WTC11 (cell line): ENCODE measurements around the gene ATP2A3. TPM values are rescaled to one million over a fixed set of nuclear protein-coding genes. Genes with fewer than 3 reads are reported as not detected.

Experiments
- ATAC-seq: fragments of 200-7000 bp; cut with Tn5 transposase; 2 replicates; pipeline ENCODE4 v1.10.0; 2021; ENCODE audit warnings: mild to moderate bottlenecking, moderate library complexity
- CTCF ChIA-PET: fragments of 300-600 bp; sonication (Branson Sonifier 250); formaldehyde crosslinking; loops from one replicate; lab custom pipeline; 2021; ENCODE audit warnings: antibody characterized with exemption; lab: Charles Lee
- POLR2A ChIA-PET: fragments of 350-600 bp; sonication (Branson Sonifier 250); formaldehyde crosslinking; loops from one replicate; lab custom pipeline; 2021; ENCODE audit warnings: antibody characterized with exemption; lab: Charles Lee
- DNase-seq: peaks from one replicate; pipeline ENCODE4 v3.0.0; 2021; ENCODE audit warnings: low spot score
- H3K27ac Mint-ChIP-seq: 2 replicates; pipeline ENCODE4 v1.8.0; 2021; ENCODE audit warnings: mixed read lengths
- H3K27me3 Mint-ChIP-seq: 2 replicates; pipeline ENCODE4 v1.8.0; 2021; ENCODE audit warnings: low read depth, mild to moderate bottlenecking, moderate library complexity, mixed read lengths
- H3K36me3 Mint-ChIP-seq: 2 replicates; pipeline ENCODE4 v1.8.0; 2021; ENCODE audit warnings: mixed read lengths
- H3K4me1 Mint-ChIP-seq: 2 replicates; pipeline ENCODE4 v1.8.0; 2022; ENCODE audit warnings: mixed read lengths
- H3K4me3 Mint-ChIP-seq: 2 replicates; pipeline ENCODE4 v1.8.0; 2021; ENCODE audit warnings: mild to moderate bottlenecking, moderate library complexity, mixed read lengths
- H3K9me3 Mint-ChIP-seq: 2 replicates; pipeline ENCODE4 v1.8.0; 2021; ENCODE audit warnings: mixed read lengths
- FOXJ3 ChIP-seq: sonication (generic); formaldehyde crosslinking; IDR thresholded peaks from 2 replicates; pipeline ENCODE4 v1.9.0; 2021; ENCODE audit warnings: missing genetic modification reagents, mild to moderate bottlenecking, borderline replicate concordance
- FOXP1 ChIP-seq: sonication (generic); formaldehyde crosslinking; IDR thresholded peaks from 2 replicates; pipeline ENCODE4 v1.8.0; 2022; ENCODE audit warnings: missing genetic modification reagents, mild to moderate bottlenecking, moderate library complexity, borderline replicate concordance
- HMGA2 ChIP-seq: fragments of 250-450 bp; sonication (Bioruptor Pico); IDR thresholded peaks from 2 replicates; pipeline ENCODE4 v1.4.0; 2021; ENCODE audit warnings: mild to moderate bottlenecking, moderate library complexity
- IRF2 ChIP-seq: sonication (generic); formaldehyde crosslinking; IDR thresholded peaks from 2 replicates; pipeline ENCODE4 v1.8.0; 2022; ENCODE audit warnings: low read depth, missing genetic modification reagents, borderline replicate concordance
- JAZF1 ChIP-seq: fragments of 250-450 bp; sonication (Bioruptor Pico); IDR thresholded peaks from 2 replicates; pipeline ENCODE4 v1.9.0; 2021; ENCODE audit warnings: moderate library complexity, mild to moderate bottlenecking, inconsistent platforms
- JUN ChIP-seq: sonication (generic); formaldehyde crosslinking; IDR thresholded peaks from 2 replicates; pipeline ENCODE4 v1.8.0; 2023; ENCODE audit warnings: mild to moderate bottlenecking, missing genetic modification reagents
- MXD4 ChIP-seq: fragments of 250-450 bp; sonication (Bioruptor Pico); IDR thresholded peaks from 2 replicates; pipeline ENCODE4 v1.8.0; 2021; ENCODE audit warnings: mild to moderate bottlenecking, moderate library complexity, borderline replicate concordance
- MYBL2 ChIP-seq: sonication (generic); formaldehyde crosslinking; IDR thresholded peaks from 2 replicates; pipeline ENCODE4 v1.8.1; 2023; ENCODE audit warnings: mild to moderate bottlenecking, moderate library complexity, missing genetic modification reagents
- NFATC4 ChIP-seq: fragments of 250-450 bp; sonication (Bioruptor Pico); IDR thresholded peaks from 2 replicates; pipeline ENCODE4 v1.9.0; 2021; ENCODE audit warnings: mild to moderate bottlenecking
- NFYB ChIP-seq: sonication (generic); formaldehyde crosslinking; conservative IDR thresholded peaks from 2 replicates; pipeline ENCODE4 v1.8.0; 2022; ENCODE audit warnings: low read depth, missing genetic modification reagents
- NR2C2 ChIP-seq: sonication (generic); formaldehyde crosslinking; IDR thresholded peaks from 2 replicates; pipeline ENCODE4 v1.8.0; 2022; ENCODE audit warnings: mild to moderate bottlenecking, missing genetic modification reagents
- OVOL2 ChIP-seq: fragments of 250-450 bp; sonication (Bioruptor Pico); IDR thresholded peaks from 2 replicates; pipeline ENCODE4 v1.9.0; 2021; ENCODE audit warnings: mild to moderate bottlenecking, borderline replicate concordance
- SP1 ChIP-seq: sonication (generic); formaldehyde crosslinking; conservative IDR thresholded peaks from 2 replicates; pipeline ENCODE4 v1.8.1; 2022; ENCODE audit warnings: missing genetic modification reagents
- TEAD1 ChIP-seq: sonication (generic); formaldehyde crosslinking; IDR thresholded peaks from 2 replicates; pipeline ENCODE4 v1.8.0; 2022; ENCODE audit warnings: mild to moderate bottlenecking, missing genetic modification reagents
- ZNF121 ChIP-seq: sonication (generic); formaldehyde crosslinking; IDR thresholded peaks from 2 replicates; pipeline ENCODE4 v1.8.0; 2023; ENCODE audit warnings: missing genetic modification reagents
- ZNF263 ChIP-seq: sonication (generic); formaldehyde crosslinking; IDR thresholded peaks from 2 replicates; pipeline ENCODE4 v1.8.1; 2022; ENCODE audit warnings: low read depth, mild to moderate bottlenecking, moderate library complexity, missing genetic modification reagents
- total RNA-seq: library from RNA; stranded (reverse); gene quantifications from 3 replicates; pipeline ENCODE4 v1.2.3, GENCODE V29; 2021
- TF ChIP-seq, protein P1 (sequence below): fragments of 250-450 bp; sonication (Bioruptor Pico); IDR thresholded peaks from 2 replicates; pipeline ENCODE4 v2.1.2; 2022; ENCODE audit warnings: mild to moderate bottlenecking, moderate library complexity
- TF ChIP-seq, protein P2 (sequence below): sonication (generic); formaldehyde crosslinking; conservative IDR thresholded peaks from 2 replicates; pipeline ENCODE4 v1.8.1; 2023; ENCODE audit warnings: mild to moderate bottlenecking, low read depth, missing genetic modification reagents, moderate library complexity
- TF ChIP-seq, protein P3 (sequence below): sonication (generic); formaldehyde crosslinking; IDR thresholded peaks from 2 replicates; pipeline ENCODE4 v1.8.0; 2023; ENCODE audit warnings: missing genetic modification reagents
- TF ChIP-seq, protein P4 (sequence below): sonication (generic); formaldehyde crosslinking; IDR thresholded peaks from 2 replicates; pipeline ENCODE4 v1.8.1; 2022; ENCODE audit warnings: low read depth, mild to moderate bottlenecking, moderate library complexity, missing genetic modification reagents, borderline replicate concordance
- TF ChIP-seq, protein P5 (sequence below): sonication (generic); formaldehyde crosslinking; conservative IDR thresholded peaks from 2 replicates; pipeline ENCODE4 v1.8.1; 2022; ENCODE audit warnings: mild to moderate bottlenecking, missing genetic modification reagents
- TF ChIP-seq, protein P6 (sequence below): fragments of 250-450 bp; sonication (Bioruptor Pico); conservative IDR thresholded peaks from 2 replicates; pipeline ENCODE4 v1.9.0; 2021; ENCODE audit warnings: mild to moderate bottlenecking
- TF ChIP-seq, protein P7 (sequence below): sonication (generic); formaldehyde crosslinking; IDR thresholded peaks from 2 replicates; pipeline ENCODE4 v1.8.1; 2023; ENCODE audit warnings: mild to moderate bottlenecking, missing genetic modification reagents

Gene ATP2A3
- total RNA-seq, 1 experiment from 2014 or later = 37.8 TPM

DNA sequence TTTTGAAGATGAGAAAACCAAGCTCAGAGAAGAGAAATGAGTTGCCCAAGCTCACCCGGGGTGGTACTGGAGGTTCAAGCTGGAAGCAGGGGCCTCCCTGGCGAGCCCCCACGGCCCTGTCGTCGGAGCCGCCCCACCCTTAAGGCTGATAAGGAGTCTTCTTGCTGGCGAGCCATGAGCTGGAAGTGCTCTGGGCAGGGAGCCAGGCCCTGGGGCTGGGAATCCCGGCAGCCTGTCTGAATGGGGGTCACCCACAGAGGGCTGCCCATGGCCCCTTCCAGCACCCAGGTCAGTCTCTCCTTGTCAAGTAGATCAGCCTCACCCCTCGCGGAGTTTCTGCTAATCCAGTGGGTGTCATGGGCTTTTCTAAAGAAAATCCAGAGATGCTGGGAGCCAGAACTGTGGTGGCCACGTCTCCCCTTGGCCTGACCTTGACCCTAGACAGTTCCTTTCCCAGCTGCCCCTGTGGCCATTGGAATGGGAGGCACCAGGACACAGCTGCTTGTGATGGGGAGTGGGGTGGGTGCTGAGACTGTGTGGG is 46.8 kb downstream of the ATP2A3 start:
- Mint-ChIP-seq H3K4me1 (no peaks in the 10 kb centered on the region; the same call in 1 of the 2 replicates), H3K36me3 (no peaks in the 10 kb centered on the region), H3K4me3 (no peak overlapping the region), H3K27ac (no peak overlapping the region), H3K27me3 (peaks cover 3% of the 10 kb centered on the region; the same call in 1 of the 2 replicates), H3K9me3 (0 out of 2 replicates have a peak, but pooled peaks cover 3% of the 10 kb centered on the region)
- TF ChIP-seq OVOL2 (CRISPR knock-in tag) (no peak), IRF2 (no peak), NR2C2 (CRISPR knock-in tag) (no peak), ZNF263 (CRISPR knock-in tag) (no peak), MYBL2 (CRISPR knock-in tag) (no peak), NFATC4 (no peak), NFYB (no peak), MXD4 (no peak), SP1 (no peak), JAZF1 (no peak), JUN (CRISPR knock-in tag) (no peak), HMGA2 (CRISPR knock-in tag) (no peak), TEAD1 (no peak), ZNF121 (CRISPR knock-in tag) (no peak), FOXJ3 (CRISPR knock-in tag) (no peak)
- TF ChIP-seq, protein P1, sequence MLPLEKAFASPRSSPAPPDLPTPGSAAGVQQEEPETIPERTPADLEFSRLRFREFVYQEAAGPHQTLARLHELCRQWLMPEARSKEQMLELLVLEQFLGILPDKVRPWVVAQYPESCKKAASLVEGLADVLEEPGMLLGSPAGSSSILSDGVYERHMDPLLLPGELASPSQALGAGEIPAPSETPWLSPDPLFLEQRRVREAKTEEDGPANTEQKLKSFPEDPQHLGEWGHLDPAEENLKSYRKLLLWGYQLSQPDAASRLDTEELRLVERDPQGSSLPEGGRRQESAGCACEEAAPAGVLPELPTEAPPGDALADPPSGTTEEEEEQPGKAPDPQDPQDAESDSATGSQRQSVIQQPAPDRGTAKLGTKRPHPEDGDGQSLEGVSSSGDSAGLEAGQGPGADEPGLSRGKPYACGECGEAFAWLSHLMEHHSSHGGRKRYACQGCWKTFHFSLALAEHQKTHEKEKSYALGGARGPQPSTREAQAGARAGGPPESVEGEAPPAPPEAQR (CRISPR knock-in tag) = no peak
- TF ChIP-seq, protein P2, sequence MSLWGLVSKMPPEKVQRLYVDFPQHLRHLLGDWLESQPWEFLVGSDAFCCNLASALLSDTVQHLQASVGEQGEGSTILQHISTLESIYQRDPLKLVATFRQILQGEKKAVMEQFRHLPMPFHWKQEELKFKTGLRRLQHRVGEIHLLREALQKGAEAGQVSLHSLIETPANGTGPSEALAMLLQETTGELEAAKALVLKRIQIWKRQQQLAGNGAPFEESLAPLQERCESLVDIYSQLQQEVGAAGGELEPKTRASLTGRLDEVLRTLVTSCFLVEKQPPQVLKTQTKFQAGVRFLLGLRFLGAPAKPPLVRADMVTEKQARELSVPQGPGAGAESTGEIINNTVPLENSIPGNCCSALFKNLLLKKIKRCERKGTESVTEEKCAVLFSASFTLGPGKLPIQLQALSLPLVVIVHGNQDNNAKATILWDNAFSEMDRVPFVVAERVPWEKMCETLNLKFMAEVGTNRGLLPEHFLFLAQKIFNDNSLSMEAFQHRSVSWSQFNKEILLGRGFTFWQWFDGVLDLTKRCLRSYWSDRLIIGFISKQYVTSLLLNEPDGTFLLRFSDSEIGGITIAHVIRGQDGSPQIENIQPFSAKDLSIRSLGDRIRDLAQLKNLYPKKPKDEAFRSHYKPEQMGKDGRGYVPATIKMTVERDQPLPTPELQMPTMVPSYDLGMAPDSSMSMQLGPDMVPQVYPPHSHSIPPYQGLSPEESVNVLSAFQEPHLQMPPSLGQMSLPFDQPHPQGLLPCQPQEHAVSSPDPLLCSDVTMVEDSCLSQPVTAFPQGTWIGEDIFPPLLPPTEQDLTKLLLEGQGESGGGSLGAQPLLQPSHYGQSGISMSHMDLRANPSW (CRISPR knock-in tag) = no peak
- TF ChIP-seq, protein P3, sequence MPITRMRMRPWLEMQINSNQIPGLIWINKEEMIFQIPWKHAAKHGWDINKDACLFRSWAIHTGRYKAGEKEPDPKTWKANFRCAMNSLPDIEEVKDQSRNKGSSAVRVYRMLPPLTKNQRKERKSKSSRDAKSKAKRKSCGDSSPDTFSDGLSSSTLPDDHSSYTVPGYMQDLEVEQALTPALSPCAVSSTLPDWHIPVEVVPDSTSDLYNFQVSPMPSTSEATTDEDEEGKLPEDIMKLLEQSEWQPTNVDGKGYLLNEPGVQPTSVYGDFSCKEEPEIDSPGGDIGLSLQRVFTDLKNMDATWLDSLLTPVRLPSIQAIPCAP (CRISPR knock-in tag) = no peak
- TF ChIP-seq, protein P4, sequence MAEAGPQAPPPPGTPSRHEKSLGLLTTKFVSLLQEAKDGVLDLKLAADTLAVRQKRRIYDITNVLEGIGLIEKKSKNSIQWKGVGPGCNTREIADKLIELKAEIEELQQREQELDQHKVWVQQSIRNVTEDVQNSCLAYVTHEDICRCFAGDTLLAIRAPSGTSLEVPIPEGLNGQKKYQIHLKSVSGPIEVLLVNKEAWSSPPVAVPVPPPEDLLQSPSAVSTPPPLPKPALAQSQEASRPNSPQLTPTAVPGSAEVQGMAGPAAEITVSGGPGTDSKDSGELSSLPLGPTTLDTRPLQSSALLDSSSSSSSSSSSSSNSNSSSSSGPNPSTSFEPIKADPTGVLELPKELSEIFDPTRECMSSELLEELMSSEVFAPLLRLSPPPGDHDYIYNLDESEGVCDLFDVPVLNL (CRISPR knock-in tag) = no peak
- CTCF ChIA-PET = interaction anchor here (0.6 to 2.1 kb wide), 7 partner anchors 13 to 387 kb away, joined by 3 to 6 read pairs (median 4); no protein-coding TSS in a partner anchor
- no peak for DNase-seq
- POLR2A ChIA-PET = no interaction called here
- ATAC-seq = no peak

DNA sequence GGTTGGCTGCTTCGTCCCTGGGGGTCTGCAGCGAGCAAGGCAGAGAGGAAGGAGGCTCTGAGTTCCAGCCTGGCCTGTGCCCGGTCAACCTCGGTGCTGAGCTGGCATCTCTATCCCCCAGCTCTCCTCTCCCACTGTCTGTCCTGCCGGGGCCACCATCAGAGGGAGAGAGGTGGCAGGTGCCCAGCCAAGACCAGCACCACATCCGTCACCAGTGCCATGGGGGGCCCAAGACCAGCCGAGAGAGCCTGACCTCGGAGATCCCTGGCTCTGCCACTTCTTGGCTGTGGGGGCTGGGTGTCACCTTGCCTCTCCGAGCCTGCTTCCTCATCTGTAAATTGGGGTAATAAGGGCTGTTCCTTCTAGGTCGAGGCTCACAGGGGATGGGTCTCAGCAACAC is 47.4 kb downstream of the ATP2A3 start:
- H3K9me3 Mint-ChIP-seq = peaks cover 5% of the 10 kb centered on the region; the same call in 1 of the 2 replicates
- POLR2A ChIA-PET = no interaction called here
- H3K27me3 Mint-ChIP-seq = peaks cover 3% of the 10 kb centered on the region; the same call in 1 of the 2 replicates
- CTCF ChIA-PET = interaction anchor here (0.8 to 2.1 kb wide), 11 partner anchors 11 to 159 kb away, joined by 3 to 9 read pairs (median 4); partner anchors contain the start of genes CAMKK1 and NCBP3
- no peak overlapping the region for H3K4me3 Mint-ChIP-seq
- H3K4me1 Mint-ChIP-seq = no peaks in the 10 kb centered on the region; the same call in 1 of the 2 replicates
- H3K27ac Mint-ChIP-seq = no peak overlapping the region
- DNase-seq = no peak
- no peaks in the 10 kb centered on the region for H3K36me3 Mint-ChIP-seq
- no peak for ATAC-seq
- TF ChIP-seq FOXP1 (no peak), FOXJ3 (CRISPR knock-in tag) (no peak)
- TF ChIP-seq, protein P5, sequence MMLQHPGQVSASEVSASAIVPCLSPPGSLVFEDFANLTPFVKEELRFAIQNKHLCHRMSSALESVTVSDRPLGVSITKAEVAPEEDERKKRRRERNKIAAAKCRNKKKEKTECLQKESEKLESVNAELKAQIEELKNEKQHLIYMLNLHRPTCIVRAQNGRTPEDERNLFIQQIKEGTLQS (CRISPR knock-in tag) = no peak
- TF ChIP-seq, protein P6, sequence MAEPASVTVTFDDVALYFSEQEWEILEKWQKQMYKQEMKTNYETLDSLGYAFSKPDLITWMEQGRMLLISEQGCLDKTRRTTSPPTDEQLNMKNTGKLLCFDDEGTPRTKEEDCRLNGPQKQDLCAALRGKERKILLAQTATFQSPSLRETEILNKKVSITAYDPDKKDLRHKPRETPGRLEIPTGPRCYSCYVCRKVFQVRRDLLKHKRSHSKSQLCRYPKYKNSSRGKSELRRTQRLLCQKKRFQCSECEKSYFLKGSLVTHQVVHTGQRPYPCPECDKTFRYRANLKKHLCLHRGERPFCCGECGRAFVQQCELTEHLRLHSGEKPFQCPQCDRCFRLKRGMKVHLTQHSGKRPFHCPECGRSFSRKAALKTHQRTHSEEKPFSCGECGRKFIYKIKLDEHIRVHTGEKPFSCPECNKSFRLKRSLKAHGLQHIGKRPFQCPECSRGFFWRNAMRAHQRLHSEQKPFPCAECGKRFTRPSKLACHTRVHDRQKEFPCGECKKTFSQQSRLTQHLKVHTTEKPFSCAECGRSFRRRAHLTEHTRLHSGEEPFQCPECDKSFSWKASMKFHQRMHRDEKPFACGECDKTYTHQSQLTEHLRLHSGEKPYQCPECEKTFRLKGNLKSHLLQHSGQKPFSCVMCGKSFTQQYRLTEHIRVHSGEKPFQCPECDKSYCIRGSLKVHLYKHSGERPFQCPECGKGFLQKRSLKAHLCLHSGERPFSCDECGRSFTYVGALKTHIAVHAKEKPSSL = no peak
- TF ChIP-seq, protein P7, sequence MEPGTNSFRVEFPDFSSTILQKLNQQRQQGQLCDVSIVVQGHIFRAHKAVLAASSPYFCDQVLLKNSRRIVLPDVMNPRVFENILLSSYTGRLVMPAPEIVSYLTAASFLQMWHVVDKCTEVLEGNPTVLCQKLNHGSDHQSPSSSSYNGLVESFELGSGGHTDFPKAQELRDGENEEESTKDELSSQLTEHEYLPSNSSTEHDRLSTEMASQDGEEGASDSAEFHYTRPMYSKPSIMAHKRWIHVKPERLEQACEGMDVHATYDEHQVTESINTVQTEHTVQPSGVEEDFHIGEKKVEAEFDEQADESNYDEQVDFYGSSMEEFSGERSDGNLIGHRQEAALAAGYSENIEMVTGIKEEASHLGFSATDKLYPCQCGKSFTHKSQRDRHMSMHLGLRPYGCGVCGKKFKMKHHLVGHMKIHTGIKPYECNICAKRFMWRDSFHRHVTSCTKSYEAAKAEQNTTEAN (CRISPR knock-in tag) = no peak
